WTC11 (cell line): ENCODE measurements around the gene RPL18A. TPM values are rescaled to one million over a fixed set of nuclear protein-coding genes. Genes with fewer than 3 reads are reported as not detected.

ENCODE experiments used
- ATAC-seq: fragments of 200-7000 bp; cut with Tn5 transposase; 2 replicates; pipeline ENCODE4 v1.10.0; 2021; ENCODE audit warnings: mild to moderate bottlenecking, moderate library complexity
- CTCF ChIA-PET: fragments of 300-600 bp; sonication (Branson Sonifier 250); formaldehyde crosslinking; loops from one replicate; lab custom pipeline; 2021; ENCODE audit warnings: antibody characterized with exemption; lab: Charles Lee
- POLR2A ChIA-PET: fragments of 350-600 bp; sonication (Branson Sonifier 250); formaldehyde crosslinking; loops from one replicate; lab custom pipeline; 2021; ENCODE audit warnings: antibody characterized with exemption; lab: Charles Lee
- DNase-seq: peaks from one replicate; pipeline ENCODE4 v3.0.0; 2021; ENCODE audit warnings: low spot score
- H3K27ac Mint-ChIP-seq: 2 replicates; pipeline ENCODE4 v1.8.0; 2021; ENCODE audit warnings: mixed read lengths
- H3K27me3 Mint-ChIP-seq: 2 replicates; pipeline ENCODE4 v1.8.0; 2021; ENCODE audit warnings: low read depth, mild to moderate bottlenecking, moderate library complexity, mixed read lengths
- H3K36me3 Mint-ChIP-seq: 2 replicates; pipeline ENCODE4 v1.8.0; 2021; ENCODE audit warnings: mixed read lengths
- H3K4me1 Mint-ChIP-seq: 2 replicates; pipeline ENCODE4 v1.8.0; 2022; ENCODE audit warnings: mixed read lengths
- H3K4me3 Mint-ChIP-seq: 2 replicates; pipeline ENCODE4 v1.8.0; 2021; ENCODE audit warnings: mild to moderate bottlenecking, moderate library complexity, mixed read lengths
- H3K9me3 Mint-ChIP-seq: 2 replicates; pipeline ENCODE4 v1.8.0; 2021; ENCODE audit warnings: mixed read lengths
- CREB1 ChIP-seq: sonication (generic); formaldehyde crosslinking; IDR thresholded peaks from 2 replicates; pipeline ENCODE4 v1.8.0; 2023; ENCODE audit warnings: mild to moderate bottlenecking, missing genetic modification reagents
- CTCF ChIP-seq: fragments of 200-600 bp; IDR thresholded peaks from 2 replicates; pipeline ENCODE4 v1.8.0; 2022; ENCODE audit warnings: antibody characterized with exemption
- ERG ChIP-seq: fragments of 250-450 bp; sonication (Bioruptor Pico); IDR thresholded peaks from 2 replicates; pipeline ENCODE4 v1.8.0; 2021; ENCODE audit warnings: mild to moderate bottlenecking
- ESRRA ChIP-seq: sonication (generic); formaldehyde crosslinking; IDR thresholded peaks from 2 replicates; pipeline ENCODE4 v1.8.1; 2022; ENCODE audit warnings: mild to moderate bottlenecking, missing genetic modification reagents, borderline replicate concordance
- GTF2I ChIP-seq: fragments of 250-450 bp; sonication (Bioruptor Pico); conservative IDR thresholded peaks from 2 replicates; pipeline ENCODE4 v1.4.0; 2021; ENCODE audit warnings: mild to moderate bottlenecking
- HMGA2 ChIP-seq: fragments of 250-450 bp; sonication (Bioruptor Pico); IDR thresholded peaks from 2 replicates; pipeline ENCODE4 v1.4.0; 2021; ENCODE audit warnings: mild to moderate bottlenecking, moderate library complexity
- IRF2 ChIP-seq: sonication (generic); formaldehyde crosslinking; IDR thresholded peaks from 2 replicates; pipeline ENCODE4 v1.8.0; 2022; ENCODE audit warnings: low read depth, missing genetic modification reagents, borderline replicate concordance
- JAZF1 ChIP-seq: fragments of 250-450 bp; sonication (Bioruptor Pico); IDR thresholded peaks from 2 replicates; pipeline ENCODE4 v1.9.0; 2021; ENCODE audit warnings: moderate library complexity, mild to moderate bottlenecking, inconsistent platforms
- MXD4 ChIP-seq: fragments of 250-450 bp; sonication (Bioruptor Pico); IDR thresholded peaks from 2 replicates; pipeline ENCODE4 v1.8.0; 2021; ENCODE audit warnings: mild to moderate bottlenecking, moderate library complexity, borderline replicate concordance
- NFYB ChIP-seq: sonication (generic); formaldehyde crosslinking; conservative IDR thresholded peaks from 2 replicates; pipeline ENCODE4 v1.8.0; 2022; ENCODE audit warnings: low read depth, missing genetic modification reagents
- OVOL2 ChIP-seq: fragments of 250-450 bp; sonication (Bioruptor Pico); IDR thresholded peaks from 2 replicates; pipeline ENCODE4 v1.9.0; 2021; ENCODE audit warnings: mild to moderate bottlenecking, borderline replicate concordance
- PRRX2 ChIP-seq: fragments of 250-450 bp; sonication (Bioruptor Pico); IDR thresholded peaks from 2 replicates; pipeline ENCODE4 v1.8.0; 2021; ENCODE audit warnings: mild to moderate bottlenecking
- SMAD4 ChIP-seq: sonication (generic); formaldehyde crosslinking; IDR thresholded peaks from 2 replicates; pipeline ENCODE4 v1.8.0; 2022; ENCODE audit warnings: mild to moderate bottlenecking, missing genetic modification reagents
- TEAD1 ChIP-seq: sonication (generic); formaldehyde crosslinking; IDR thresholded peaks from 2 replicates; pipeline ENCODE4 v1.8.0; 2022; ENCODE audit warnings: mild to moderate bottlenecking, missing genetic modification reagents
- ZNF138 ChIP-seq: sonication (generic); formaldehyde crosslinking; conservative IDR thresholded peaks from 2 replicates; pipeline ENCODE4 v1.8.1; 2022; ENCODE audit warnings: mild to moderate bottlenecking, moderate library complexity, missing genetic modification reagents
- ZNF671 ChIP-seq: fragments of 250-450 bp; sonication (Bioruptor Pico); IDR thresholded peaks from 2 replicates; pipeline ENCODE4 v1.8.0; 2021; ENCODE audit warnings: mild to moderate bottlenecking
- total RNA-seq: library from RNA; stranded (reverse); gene quantifications from 3 replicates; pipeline ENCODE4 v1.2.3, GENCODE V29; 2021
- TF ChIP-seq, protein P1 (sequence below): sonication (generic); formaldehyde crosslinking; IDR thresholded peaks from 2 replicates; pipeline ENCODE4 v1.8.1; 2022; ENCODE audit warnings: low read depth, mild to moderate bottlenecking, moderate library complexity, missing genetic modification reagents, borderline replicate concordance
- TF ChIP-seq, protein P2 (sequence below): fragments of 250-450 bp; sonication (Bioruptor Pico); IDR thresholded peaks from 2 replicates; pipeline ENCODE4 v1.9.0; 2021; ENCODE audit warnings: moderate library complexity, mild to moderate bottlenecking, inconsistent platforms, borderline replicate concordance
- TF ChIP-seq, protein P3 (sequence below): sonication (generic); formaldehyde crosslinking; IDR thresholded peaks from 2 replicates; pipeline ENCODE4 v1.8.1; 2022; ENCODE audit warnings: mild to moderate bottlenecking, moderate library complexity, missing genetic modification reagents
- TF ChIP-seq, protein P4 (sequence below): sonication (generic); formaldehyde crosslinking; IDR thresholded peaks from 2 replicates; pipeline ENCODE4 v1.8.0; 2023; ENCODE audit warnings: mild to moderate bottlenecking, missing genetic modification reagents
- TF ChIP-seq, protein P5 (sequence below): sonication (generic); formaldehyde crosslinking; IDR thresholded peaks from 2 replicates; pipeline ENCODE4 v1.8.1; 2023; ENCODE audit warnings: mild to moderate bottlenecking, missing genetic modification reagents, borderline replicate concordance

Gene RPL18A
- total RNA-seq, 1 experiment from 2014 or later: 2,950 TPM

- Mint-ChIP-seq H3K27ac (peak overlapping the region; percentile 14), H3K4me1 (peaks cover 23% of the 10 kb centered on the region), H3K9me3 (no peaks in the 10 kb centered on the region), H3K4me3 (no peak overlapping the region), H3K36me3 (no peaks in the 10 kb centered on the region), H3K27me3 (peaks cover 53% of the 10 kb centered on the region)
- TF ChIP-seq SMAD4 (CRISPR knock-in tag) (no peak), PRRX2 (no peak), NFYB (CRISPR knock-in tag) (no peak), TEAD1 (CRISPR knock-in tag) (no peak), JAZF1 (CRISPR knock-in tag) (no peak)
- TF ChIP-seq, protein P1, sequence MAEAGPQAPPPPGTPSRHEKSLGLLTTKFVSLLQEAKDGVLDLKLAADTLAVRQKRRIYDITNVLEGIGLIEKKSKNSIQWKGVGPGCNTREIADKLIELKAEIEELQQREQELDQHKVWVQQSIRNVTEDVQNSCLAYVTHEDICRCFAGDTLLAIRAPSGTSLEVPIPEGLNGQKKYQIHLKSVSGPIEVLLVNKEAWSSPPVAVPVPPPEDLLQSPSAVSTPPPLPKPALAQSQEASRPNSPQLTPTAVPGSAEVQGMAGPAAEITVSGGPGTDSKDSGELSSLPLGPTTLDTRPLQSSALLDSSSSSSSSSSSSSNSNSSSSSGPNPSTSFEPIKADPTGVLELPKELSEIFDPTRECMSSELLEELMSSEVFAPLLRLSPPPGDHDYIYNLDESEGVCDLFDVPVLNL (CRISPR knock-in tag): no peak
- TF ChIP-seq, protein P2, sequence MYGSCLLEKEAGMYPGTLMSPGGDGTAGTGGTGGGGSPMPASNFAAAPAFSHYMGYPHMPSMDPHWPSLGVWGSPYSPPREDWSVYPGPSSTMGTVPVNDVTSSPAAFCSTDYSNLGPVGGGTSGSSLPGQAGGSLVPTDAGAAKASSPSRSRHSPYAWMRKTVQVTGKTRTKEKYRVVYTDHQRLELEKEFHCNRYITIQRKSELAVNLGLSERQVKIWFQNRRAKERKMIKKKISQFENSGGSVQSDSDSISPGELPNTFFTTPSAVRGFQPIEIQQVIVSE (CRISPR knock-in tag): no peak
- ATAC-seq (no peak), DNase-seq (no peak)
- ChIA-PET CTCF (interaction anchor here (1.5 kb wide), 1 partner anchor 395 kb away, joined by 3 read pairs; no protein-coding TSS in a partner anchor), POLR2A (no interaction called here)
Observed at GRCh38 chr19:17836530-17836929, 23.2 kb upstream of the RPL18A start.

- peaks cover 48% of the 10 kb centered on the region for H3K27me3 Mint-ChIP-seq
- ATAC-seq: no peak
- no peak overlapping the region for H3K4me3 Mint-ChIP-seq
- no peak for DNase-seq
- H3K4me1 Mint-ChIP-seq: peaks cover 19% of the 10 kb centered on the region
- H3K9me3 Mint-ChIP-seq: no peaks in the 10 kb centered on the region
- CTCF ChIA-PET: no interaction called here
- no peaks in the 10 kb centered on the region for H3K36me3 Mint-ChIP-seq
- TF ChIP-seq, protein P3, sequence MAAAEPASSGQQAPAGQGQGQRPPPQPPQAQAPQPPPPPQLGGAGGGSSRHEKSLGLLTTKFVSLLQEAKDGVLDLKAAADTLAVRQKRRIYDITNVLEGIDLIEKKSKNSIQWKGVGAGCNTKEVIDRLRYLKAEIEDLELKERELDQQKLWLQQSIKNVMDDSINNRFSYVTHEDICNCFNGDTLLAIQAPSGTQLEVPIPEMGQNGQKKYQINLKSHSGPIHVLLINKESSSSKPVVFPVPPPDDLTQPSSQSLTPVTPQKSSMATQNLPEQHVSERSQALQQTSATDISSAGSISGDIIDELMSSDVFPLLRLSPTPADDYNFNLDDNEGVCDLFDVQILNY (CRISPR knock-in tag): no peak
- no peak for TF ChIP-seq OVOL2 (CRISPR knock-in tag)
- no peak for TF ChIP-seq IRF2
- no peak for TF ChIP-seq MXD4
- no peak for TF ChIP-seq ERG (CRISPR knock-in tag)
- no peak for TF ChIP-seq HMGA2 (CRISPR knock-in tag)
- TF ChIP-seq CTCF: no peak
- no peak for TF ChIP-seq PRRX2
- no peak for TF ChIP-seq ZNF138 (CRISPR knock-in tag)
- no peak for TF ChIP-seq GTF2I (CRISPR knock-in tag)
- TF ChIP-seq ZNF671 (CRISPR knock-in tag): no peak
- TF ChIP-seq, all 79 proteins: peak for 0
- no peak overlapping the region for H3K27ac Mint-ChIP-seq
- POLR2A ChIA-PET: interaction anchor here (0.7 kb wide), 1 partner anchor 10 kb away, joined by 3 read pairs; the partner anchor contains the start of gene JAK3
Observed at GRCh38 chr19:17837972-17838371, 21.7 kb upstream of the RPL18A start.

GRCh38 chr19:17840019-17840418 lies 19.7 kb upstream of the RPL18A start:
- ChIA-PET CTCF (interaction anchor here (0.5 to 1.6 kb wide), 4 partner anchors 9 to 108 kb away, joined by 3 to 5 read pairs (median 4); no protein-coding TSS in a partner anchor), POLR2A (no interaction called here)
- no peaks in the 10 kb centered on the region for H3K36me3 Mint-ChIP-seq
- H3K27me3 Mint-ChIP-seq: peaks cover 67% of the 10 kb centered on the region
- ATAC-seq: no peak
- no peak overlapping the region for H3K27ac Mint-ChIP-seq
- DNase-seq: no peak
- peak overlapping the region; percentile 10; the same call in 1 of the 2 replicates for H3K4me3 Mint-ChIP-seq
- no peaks in the 10 kb centered on the region for H3K9me3 Mint-ChIP-seq
- H3K4me1 Mint-ChIP-seq: peaks cover 15% of the 10 kb centered on the region
- TF ChIP-seq, protein P4, sequence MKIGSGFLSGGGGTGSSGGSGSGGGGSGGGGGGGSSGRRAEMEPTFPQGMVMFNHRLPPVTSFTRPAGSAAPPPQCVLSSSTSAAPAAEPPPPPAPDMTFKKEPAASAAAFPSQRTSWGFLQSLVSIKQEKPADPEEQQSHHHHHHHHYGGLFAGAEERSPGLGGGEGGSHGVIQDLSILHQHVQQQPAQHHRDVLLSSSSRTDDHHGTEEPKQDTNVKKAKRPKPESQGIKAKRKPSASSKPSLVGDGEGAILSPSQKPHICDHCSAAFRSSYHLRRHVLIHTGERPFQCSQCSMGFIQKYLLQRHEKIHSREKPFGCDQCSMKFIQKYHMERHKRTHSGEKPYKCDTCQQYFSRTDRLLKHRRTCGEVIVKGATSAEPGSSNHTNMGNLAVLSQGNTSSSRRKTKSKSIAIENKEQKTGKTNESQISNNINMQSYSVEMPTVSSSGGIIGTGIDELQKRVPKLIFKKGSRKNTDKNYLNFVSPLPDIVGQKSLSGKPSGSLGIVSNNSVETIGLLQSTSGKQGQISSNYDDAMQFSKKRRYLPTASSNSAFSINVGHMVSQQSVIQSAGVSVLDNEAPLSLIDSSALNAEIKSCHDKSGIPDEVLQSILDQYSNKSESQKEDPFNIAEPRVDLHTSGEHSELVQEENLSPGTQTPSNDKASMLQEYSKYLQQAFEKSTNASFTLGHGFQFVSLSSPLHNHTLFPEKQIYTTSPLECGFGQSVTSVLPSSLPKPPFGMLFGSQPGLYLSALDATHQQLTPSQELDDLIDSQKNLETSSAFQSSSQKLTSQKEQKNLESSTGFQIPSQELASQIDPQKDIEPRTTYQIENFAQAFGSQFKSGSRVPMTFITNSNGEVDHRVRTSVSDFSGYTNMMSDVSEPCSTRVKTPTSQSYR (CRISPR knock-in tag): no peak
- TF ChIP-seq, protein P5, sequence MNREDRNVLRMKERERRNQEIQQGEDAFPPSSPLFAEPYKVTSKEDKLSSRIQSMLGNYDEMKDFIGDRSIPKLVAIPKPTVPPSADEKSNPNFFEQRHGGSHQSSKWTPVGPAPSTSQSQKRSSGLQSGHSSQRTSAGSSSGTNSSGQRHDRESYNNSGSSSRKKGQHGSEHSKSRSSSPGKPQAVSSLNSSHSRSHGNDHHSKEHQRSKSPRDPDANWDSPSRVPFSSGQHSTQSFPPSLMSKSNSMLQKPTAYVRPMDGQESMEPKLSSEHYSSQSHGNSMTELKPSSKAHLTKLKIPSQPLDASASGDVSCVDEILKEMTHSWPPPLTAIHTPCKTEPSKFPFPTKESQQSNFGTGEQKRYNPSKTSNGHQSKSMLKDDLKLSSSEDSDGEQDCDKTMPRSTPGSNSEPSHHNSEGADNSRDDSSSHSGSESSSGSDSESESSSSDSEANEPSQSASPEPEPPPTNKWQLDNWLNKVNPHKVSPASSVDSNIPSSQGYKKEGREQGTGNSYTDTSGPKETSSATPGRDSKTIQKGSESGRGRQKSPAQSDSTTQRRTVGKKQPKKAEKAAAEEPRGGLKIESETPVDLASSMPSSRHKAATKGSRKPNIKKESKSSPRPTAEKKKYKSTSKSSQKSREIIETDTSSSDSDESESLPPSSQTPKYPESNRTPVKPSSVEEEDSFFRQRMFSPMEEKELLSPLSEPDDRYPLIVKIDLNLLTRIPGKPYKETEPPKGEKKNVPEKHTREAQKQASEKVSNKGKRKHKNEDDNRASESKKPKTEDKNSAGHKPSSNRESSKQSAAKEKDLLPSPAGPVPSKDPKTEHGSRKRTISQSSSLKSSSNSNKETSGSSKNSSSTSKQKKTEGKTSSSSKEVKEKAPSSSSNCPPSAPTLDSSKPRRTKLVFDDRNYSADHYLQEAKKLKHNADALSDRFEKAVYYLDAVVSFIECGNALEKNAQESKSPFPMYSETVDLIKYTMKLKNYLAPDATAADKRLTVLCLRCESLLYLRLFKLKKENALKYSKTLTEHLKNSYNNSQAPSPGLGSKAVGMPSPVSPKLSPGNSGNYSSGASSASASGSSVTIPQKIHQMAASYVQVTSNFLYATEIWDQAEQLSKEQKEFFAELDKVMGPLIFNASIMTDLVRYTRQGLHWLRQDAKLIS (CRISPR knock-in tag): no peak
- no peak for TF ChIP-seq CREB1 (CRISPR knock-in tag)
- TF ChIP-seq ESRRA (CRISPR knock-in tag): no peak
